HepG2 (cell line): Measurements from ENCODE around the gene ZNF683. TPM values are rescaled to one million over a fixed set of nuclear protein-coding genes. Genes with fewer than 3 reads are reported as not detected.

Source experiments
- CREM ChIP-seq, 2 experiments: sonication (generic) in 1 of 2; formaldehyde crosslinking in 1 of 2; IDR thresholded peaks; 2 replicates each; pipeline versions ENCODE4 v1.4.0 to v1.6.1; 2016 to 2020; ENCODE audit warnings: antibody characterized with exemption in 1 of 2, mild to moderate bottlenecking in 1 of 2, missing genetic modification reagents in 1 of 2
- CTCF ChIP-seq: sonication (generic); formaldehyde crosslinking; IDR thresholded peaks from 2 replicates; pipeline ENCODE4 v1.5.0; 2020; ENCODE audit warnings: mild to moderate bottlenecking, missing genetic modification reagents, moderate library complexity
- ESRRA ChIP-seq: sonication (generic); formaldehyde crosslinking; IDR thresholded peaks from 2 replicates; pipeline ENCODE4 v1.5.1; 2020; ENCODE audit warnings: mild to moderate bottlenecking, low read depth, missing genetic modification reagents
- FOXA1 ChIP-seq, 2 experiments: fragments of 450-650 bp in 1 of 2; sonication (generic) in 1 of 2; formaldehyde crosslinking in 1 of 2; IDR thresholded peaks; 2 replicates each; pipeline versions ENCODE4 v1.4.0 to v1.6.1; 2016 to 2020; ENCODE audit warnings: missing genetic modification reagents in 1 of 2
- GATAD2A ChIP-seq: IDR thresholded peaks from 2 replicates; pipeline ENCODE4 v1.6.1; 2016
- HES4 ChIP-seq: sonication (generic); formaldehyde crosslinking; IDR thresholded peaks from 2 replicates; pipeline ENCODE4 v1.9.0; 2021; ENCODE audit warnings: mild to moderate bottlenecking, missing genetic modification reagents, borderline replicate concordance
- MEIS2 ChIP-seq: sonication (generic); formaldehyde crosslinking; IDR thresholded peaks from 2 replicates; pipeline ENCODE4 v1.9.0; 2021; ENCODE audit warnings: mild to moderate bottlenecking, missing genetic modification reagents
- POLR2G ChIP-seq: fragments of 200-400 bp; formaldehyde crosslinking; IDR thresholded peaks from 2 replicates; pipeline ENCODE4 v1.6.1; 2018; ENCODE audit warnings: mild to moderate bottlenecking, low read depth, low read length, moderate library complexity
- SRSF9 ChIP-seq: fragments of 200-400 bp; formaldehyde crosslinking; IDR thresholded peaks from 2 replicates; pipeline ENCODE4 v1.6.1; 2018; ENCODE audit warnings: borderline replicate concordance, mild to moderate bottlenecking, low read depth, low read length; ENCODE audit not compliant: insufficient read depth, poor library complexity, severe bottlenecking
- WIZ ChIP-seq: sonication (generic); formaldehyde crosslinking; IDR thresholded peaks from 2 replicates; pipeline ENCODE4 v1.5.1; 2020; ENCODE audit warnings: mild to moderate bottlenecking, missing genetic modification reagents
- ZBTB1 ChIP-seq: sonication (generic); formaldehyde crosslinking; IDR thresholded peaks from 2 replicates; pipeline ENCODE4 v1.4.0; 2020; ENCODE audit warnings: missing genetic modification reagents, borderline replicate concordance
- ZKSCAN8 ChIP-seq: IDR thresholded peaks from 2 replicates; pipeline ENCODE4 v1.6.1; 2016; ENCODE audit warnings: borderline replicate concordance, missing genetic modification reagents, missing compliant biosample characterization
- ZNF691 ChIP-seq: sonication (generic); formaldehyde crosslinking; IDR thresholded peaks from 2 replicates; pipeline ENCODE4 v1.4.0; 2020; ENCODE audit warnings: missing genetic modification reagents, low read depth, mild to moderate bottlenecking, borderline replicate concordance
- polyA plus RNA-seq, 8 experiments: library from polyadenylated mRNA; depleted of rRNA in 3 of 8; stranded (reverse) in 7 of 8; unstranded in 1 of 8; fragments of >200 nt; fragmentation: Illumina TruSeq in 4 of 8; extraction: Trizol in 4 of 8; gene quantifications; 2 replicates each; pipeline versions ENCODE4 v1.2.1 to v1.2.3, GENCODE V29; 2011 to 2016; ENCODE audit warnings: low read depth in 4 of 8, missing spikeins in 1 of 8, mixed read lengths in 1 of 8; ENCODE audit not compliant: insufficient read depth in 1 of 8
- total RNA-seq, 5 experiments: library from RNA; depleted of rRNA; stranded (reverse); fragments of >200 nt; fragmentation: Illumina TruSeq; extraction: Trizol; gene quantifications; 2 replicates each; pipeline ENCODE4 v1.2.3, GENCODE V29; 2016; ENCODE audit warnings: low read depth in 1 of 5
- TF ChIP-seq, protein P1 (sequence below): sonication (generic); formaldehyde crosslinking; IDR thresholded peaks from 2 replicates; pipeline ENCODE4 v1.9.0; 2021; ENCODE audit warnings: missing genetic modification reagents, borderline replicate concordance
- TF ChIP-seq, protein P2 (sequence below): IDR thresholded peaks from 2 replicates; pipeline ENCODE4 v1.6.1; 2012; ENCODE audit warnings: inconsistent platforms
- TF ChIP-seq, protein P3 (sequence below): sonication (generic); formaldehyde crosslinking; IDR thresholded peaks from 2 replicates; pipeline ENCODE4 v1.4.0; 2020; ENCODE audit warnings: mild to moderate bottlenecking, missing genetic modification reagents, borderline replicate concordance
- TF ChIP-seq, protein P4 (sequence below): IDR thresholded peaks from 2 replicates; pipeline ENCODE4 v1.6.1; 2016; ENCODE audit warnings: control low read depth
- TF ChIP-seq, protein P5 (sequence below): sonication (generic); formaldehyde crosslinking; IDR thresholded peaks from 2 replicates; pipeline ENCODE4 v1.4.0; 2020; ENCODE audit warnings: missing genetic modification reagents

ZNF683 gene
- total and polyA plus RNA-seq, 2 of the 13 experiments (the other 11 are each of a cell fraction or from before 2014, with no cell fraction given), result not detected

DNA sequence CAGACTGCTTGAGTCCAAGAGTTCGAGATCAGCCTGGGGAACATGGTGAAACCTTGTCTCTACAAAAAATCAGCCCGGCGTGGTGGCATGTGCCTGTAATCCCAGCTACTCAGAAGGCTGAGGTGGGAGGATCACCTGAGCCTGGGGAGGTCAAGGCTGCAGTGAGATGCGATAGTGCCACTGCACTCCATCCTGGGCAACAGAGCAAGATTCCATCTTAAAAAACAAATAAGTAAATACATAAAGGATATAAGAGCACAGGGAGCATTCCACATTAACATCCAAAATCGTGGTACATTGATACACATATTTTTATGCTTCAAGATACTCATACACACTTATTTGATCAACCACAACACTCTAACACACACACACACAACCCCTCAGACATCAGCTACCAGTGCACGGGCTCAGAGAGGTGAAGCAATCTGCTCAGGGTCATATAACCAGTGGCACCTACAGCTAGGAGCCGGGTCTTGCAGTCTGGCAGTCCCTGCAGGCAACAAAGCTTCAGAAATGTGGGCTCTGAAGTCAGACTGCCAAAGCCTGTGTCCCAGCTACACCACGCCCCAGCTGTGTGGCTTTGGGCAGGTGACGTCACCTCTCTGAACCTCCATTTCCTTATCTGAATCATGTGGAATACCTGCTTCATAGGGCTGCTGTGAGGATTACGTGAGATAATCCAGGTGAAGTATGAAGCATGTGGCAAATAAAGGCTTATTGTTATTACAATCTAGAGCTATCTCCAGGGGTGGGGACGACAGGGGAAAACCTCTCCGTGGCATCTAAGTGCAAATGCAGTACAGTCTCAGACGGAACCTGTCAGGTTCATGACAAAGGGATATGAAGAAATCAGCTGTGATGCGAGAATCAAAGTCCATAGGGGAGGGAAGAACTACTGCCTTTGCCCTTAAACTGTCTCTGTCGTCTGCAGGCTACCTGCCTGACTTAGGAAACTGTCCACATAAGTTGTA, 13.9 kb downstream of the ZNF683 start (continued):
- TF ChIP-seq, protein P1, sequence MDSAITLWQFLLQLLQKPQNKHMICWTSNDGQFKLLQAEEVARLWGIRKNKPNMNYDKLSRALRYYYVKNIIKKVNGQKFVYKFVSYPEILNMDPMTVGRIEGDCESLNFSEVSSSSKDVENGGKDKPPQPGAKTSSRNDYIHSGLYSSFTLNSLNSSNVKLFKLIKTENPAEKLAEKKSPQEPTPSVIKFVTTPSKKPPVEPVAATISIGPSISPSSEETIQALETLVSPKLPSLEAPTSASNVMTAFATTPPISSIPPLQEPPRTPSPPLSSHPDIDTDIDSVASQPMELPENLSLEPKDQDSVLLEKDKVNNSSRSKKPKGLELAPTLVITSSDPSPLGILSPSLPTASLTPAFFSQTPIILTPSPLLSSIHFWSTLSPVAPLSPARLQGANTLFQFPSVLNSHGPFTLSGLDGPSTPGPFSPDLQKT (CRISPR knock-in tag), result no peak
- TF ChIP-seq HES4 (CRISPR knock-in tag), result no peak
- TF ChIP-seq ESRRA, result 0 out of 2 replicates have a peak, but pooled peaks have one; percentile 19
- TF ChIP-seq WIZ (CRISPR knock-in tag), result no peak
- TF ChIP-seq GATAD2A (CRISPR knock-in tag), result peak; percentile 24; the same call in 1 of the 2 replicates
- TF ChIP-seq ZNF691 (CRISPR knock-in tag), result no peak
- TF ChIP-seq ZBTB1 (CRISPR knock-in tag), result no peak
- no peak for TF ChIP-seq FOXA1 (IDR thresholded peaks at IDR 0.05)
- TF ChIP-seq FOXA1 (CRISPR knock-in tag; IDR thresholded peaks at IDR 0.05), result peak; percentile 23; the same call in 1 of the 2 replicates
- TF ChIP-seq SRSF9, result no peak
- no peak for TF ChIP-seq MEIS2 (CRISPR knock-in tag)
- TF ChIP-seq CTCF (CRISPR knock-in tag), result peak; percentile 49
- TF ChIP-seq CREM (IDR thresholded peaks at IDR 0.05), result peak; percentile 66; the same call in 1 of the 2 replicates
- TF ChIP-seq CREM (CRISPR knock-in tag; IDR thresholded peaks at IDR 0.05), result no peak
- TF ChIP-seq, protein P2, sequence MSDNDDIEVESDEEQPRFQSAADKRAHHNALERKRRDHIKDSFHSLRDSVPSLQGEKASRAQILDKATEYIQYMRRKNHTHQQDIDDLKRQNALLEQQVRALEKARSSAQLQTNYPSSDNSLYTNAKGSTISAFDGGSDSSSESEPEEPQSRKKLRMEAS, result peak; percentile 34; the same call in 1 of the 2 replicates
- TF ChIP-seq, protein P3, sequence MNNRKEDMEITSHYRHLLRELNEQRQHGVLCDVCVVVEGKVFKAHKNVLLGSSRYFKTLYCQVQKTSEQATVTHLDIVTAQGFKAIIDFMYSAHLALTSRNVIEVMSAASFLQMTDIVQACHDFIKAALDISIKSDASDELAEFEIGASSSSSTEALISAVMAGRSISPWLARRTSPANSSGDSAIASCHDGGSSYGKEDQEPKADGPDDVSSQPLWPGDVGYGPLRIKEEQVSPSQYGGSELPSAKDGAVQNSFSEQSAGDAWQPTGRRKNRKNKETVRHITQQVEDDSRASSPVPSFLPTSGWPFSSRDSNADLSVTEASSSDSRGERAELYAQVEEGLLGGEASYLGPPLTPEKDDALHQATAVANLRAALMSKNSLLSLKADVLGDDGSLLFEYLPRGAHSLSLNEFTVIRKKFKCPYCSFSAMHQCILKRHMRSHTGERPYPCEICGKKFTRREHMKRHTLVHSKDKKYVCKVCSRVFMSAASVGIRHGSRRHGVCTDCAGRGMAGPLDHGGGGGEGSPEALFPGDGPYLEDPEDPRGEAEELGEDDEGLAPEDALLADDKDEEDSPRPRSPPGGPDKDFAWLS (CRISPR knock-in tag), result no peak
- TF ChIP-seq, protein P4, sequence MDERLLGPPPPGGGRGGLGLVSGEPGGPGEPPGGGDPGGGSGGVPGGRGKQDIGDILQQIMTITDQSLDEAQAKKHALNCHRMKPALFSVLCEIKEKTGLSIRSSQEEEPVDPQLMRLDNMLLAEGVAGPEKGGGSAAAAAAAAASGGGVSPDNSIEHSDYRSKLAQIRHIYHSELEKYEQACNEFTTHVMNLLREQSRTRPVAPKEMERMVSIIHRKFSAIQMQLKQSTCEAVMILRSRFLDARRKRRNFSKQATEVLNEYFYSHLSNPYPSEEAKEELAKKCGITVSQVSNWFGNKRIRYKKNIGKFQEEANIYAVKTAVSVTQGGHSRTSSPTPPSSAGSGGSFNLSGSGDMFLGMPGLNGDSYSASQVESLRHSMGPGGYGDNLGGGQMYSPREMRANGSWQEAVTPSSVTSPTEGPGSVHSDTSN (CRISPR knock-in tag), result 0 out of 2 replicates have a peak, but pooled peaks have one; percentile 12
- peak; percentile 34; the same call in 1 of the 2 replicates for TF ChIP-seq POLR2G
- TF ChIP-seq, protein P5, sequence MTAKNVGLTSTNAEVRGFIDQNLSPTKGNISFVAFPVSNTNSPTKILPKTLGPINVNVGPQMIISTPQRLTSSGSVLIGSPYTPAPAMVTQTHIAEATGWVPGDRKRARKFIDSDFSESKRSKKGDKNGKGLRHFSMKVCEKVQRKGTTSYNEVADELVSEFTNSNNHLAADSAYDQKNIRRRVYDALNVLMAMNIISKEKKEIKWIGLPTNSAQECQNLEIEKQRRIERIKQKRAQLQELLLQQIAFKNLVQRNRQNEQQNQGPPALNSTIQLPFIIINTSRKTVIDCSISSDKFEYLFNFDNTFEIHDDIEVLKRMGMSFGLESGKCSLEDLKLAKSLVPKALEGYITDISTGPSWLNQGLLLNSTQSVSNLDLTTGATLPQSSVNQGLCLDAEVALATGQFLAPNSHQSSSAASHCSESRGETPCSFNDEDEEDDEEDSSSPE (CRISPR knock-in tag), result no peak
- no peak for TF ChIP-seq ZKSCAN8 (CRISPR knock-in tag)
